ENCODE results near the gene ODAD4. TPM values are rescaled to one million over a fixed set of nuclear protein-coding genes. Genes with fewer than 3 reads are reported as not detected.

Gene ODAD4, protein sequence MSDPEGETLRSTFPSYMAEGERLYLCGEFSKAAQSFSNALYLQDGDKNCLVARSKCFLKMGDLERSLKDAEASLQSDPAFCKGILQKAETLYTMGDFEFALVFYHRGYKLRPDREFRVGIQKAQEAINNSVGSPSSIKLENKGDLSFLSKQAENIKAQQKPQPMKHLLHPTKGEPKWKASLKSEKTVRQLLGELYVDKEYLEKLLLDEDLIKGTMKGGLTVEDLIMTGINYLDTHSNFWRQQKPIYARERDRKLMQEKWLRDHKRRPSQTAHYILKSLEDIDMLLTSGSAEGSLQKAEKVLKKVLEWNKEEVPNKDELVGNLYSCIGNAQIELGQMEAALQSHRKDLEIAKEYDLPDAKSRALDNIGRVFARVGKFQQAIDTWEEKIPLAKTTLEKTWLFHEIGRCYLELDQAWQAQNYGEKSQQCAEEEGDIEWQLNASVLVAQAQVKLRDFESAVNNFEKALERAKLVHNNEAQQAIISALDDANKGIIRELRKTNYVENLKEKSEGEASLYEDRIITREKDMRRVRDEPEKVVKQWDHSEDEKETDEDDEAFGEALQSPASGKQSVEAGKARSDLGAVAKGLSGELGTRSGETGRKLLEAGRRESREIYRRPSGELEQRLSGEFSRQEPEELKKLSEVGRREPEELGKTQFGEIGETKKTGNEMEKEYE
- total RNA-seq (2022; extraction: Qiagen RNA extraction; ENCODE audit: low read depth) = 1.2 to 1.7 TPM (median 1.6 TPM) in 5 replicates

DNA sequence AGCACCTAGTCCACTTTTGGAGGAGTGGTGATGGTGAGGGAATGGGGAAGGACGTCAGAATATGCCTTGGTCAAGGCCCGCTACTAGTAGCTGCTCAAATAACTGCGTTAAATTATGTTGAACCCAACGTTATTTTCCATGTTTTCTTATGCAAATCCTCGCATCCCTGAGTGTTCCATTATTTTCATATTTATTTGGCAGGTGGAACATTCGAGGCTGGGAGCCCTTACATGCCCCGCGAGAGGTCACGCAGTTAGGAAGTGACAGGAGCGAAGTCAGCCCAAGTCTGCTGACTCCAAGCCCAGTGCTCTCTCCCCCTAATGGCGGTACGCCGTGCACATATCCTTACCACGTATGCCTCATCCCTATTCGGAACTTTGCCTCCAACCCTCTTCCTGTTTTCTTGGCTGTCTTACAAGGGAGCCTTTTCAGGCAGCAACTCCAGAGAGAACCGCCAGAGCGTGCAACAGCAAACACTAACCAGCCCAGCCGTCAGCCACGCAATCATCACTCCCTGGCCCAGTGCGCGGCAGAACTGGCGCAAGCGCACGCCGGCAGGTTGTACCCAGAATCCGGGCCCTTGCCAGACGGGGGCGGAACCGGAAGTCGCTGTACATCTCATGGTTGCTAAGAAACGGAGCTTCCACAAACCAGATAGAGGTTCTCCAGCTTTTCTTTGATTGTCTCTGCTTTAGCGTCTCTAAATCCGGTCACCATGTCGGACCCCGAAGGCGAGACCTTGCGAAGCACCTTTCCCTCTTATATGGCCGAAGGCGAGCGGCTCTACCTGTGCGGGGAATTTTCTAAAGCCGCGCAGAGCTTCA, at the start of gene ODAD4:
TSS of gene ODAD4 (plus strand) at position 609 of the 824 bp plus-strand sequence. CDS start at position 716, 107 bp downstream.

DNA sequence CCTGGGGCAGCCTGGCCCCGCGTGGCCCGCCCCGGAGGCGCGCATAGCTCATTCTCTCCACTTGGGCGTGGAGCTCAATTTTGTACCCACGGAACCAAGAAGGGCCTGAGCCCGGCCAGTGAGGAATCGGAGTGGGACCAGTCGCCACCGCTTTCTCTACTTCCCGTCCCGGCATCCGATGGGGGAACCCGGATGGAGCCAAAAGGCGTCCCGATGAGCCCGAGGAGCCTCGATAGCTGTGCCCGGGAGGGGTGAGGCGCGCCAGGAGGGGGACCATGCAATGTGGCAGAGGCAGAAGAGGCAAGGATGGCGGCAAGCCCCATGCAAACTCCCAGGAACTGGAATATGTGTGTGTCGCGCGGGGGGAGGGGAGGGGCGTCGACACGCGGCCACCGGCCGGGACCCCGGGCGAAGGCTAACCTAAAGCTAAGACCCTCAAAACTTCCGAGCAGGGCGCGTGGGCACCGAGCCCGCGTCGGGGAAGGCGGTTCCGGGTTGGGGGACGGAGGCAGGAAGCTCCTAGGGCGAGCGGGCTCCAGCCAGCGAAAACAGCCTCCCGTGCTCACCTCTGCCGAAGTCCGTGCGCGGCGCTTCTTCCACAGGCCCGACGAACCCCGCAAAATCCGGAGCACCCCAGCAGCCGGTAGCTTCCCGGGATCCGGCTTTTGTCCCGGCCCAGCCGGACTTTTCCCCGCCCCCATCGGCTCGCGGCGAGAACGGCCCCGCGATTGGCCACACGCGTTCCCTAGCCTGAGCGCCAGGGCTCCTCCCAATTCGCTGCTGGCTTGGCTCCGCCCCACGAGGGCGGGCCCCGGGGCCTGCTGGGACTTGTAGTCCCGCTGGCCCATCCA, 11.9 kb upstream of the ODAD4 start, which contains the start of gene ACLY:
TSS of gene ACLY (minus strand) at position 638 of the 851 bp plus-strand sequence. CDS start 5,078 bp downstream, outside the sequence.

DNA sequence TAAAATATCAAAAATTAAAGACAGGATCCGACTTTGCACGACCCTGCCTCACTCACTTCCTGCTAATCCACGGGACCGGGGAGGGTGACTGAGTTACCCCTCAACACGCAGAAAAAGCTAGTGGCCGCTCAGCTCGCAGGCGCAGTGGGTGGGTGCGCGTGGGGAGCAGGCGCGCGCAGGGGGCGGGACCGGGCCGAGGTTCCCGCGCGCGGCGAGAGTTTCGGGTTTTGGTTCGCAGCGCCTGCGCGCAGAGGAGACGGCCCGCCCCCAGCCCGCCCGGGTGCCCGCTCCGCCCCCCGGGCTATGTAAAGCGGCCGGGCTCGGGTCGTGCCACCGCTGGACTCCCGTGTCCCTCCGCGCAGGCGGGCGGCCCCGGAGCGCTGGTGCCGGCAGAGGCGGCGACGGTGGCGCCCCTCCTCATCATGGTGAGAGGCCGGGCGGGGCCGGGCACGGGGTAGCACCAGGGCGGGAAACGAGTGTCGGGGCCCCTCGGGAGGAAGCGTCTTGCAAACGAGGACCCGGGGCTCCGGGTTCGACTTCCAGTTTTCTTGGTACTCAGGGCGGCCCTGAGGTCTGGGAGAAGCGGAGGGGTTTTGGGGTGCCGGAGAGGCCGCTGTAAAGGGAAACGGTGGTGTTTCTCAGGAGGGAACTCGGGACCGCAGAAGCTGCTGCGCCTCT, 36.2 kb downstream of the ODAD4 start, which contains the start of gene CNP:
TSS of gene CNP (plus strand) at position 333 of the 678 bp plus-strand sequence. CDS start at position 423, 90 bp downstream.

Other genes with a start within 250 kb of the ODAD4 start
- gene EIF1, start 241.7 kb upstream of the ODAD4 start, total RNA-seq (2022; extraction: Qiagen RNA extraction; ENCODE audit: low read depth) = 1,281 to 1,716 TPM (median 1,378 TPM) in 5 replicates
- gene GAST, start 218.3 kb upstream of the ODAD4 start, total RNA-seq (2022; extraction: Qiagen RNA extraction; ENCODE audit: low read depth) = 0.57 TPM in 1 of 5 replicates, not detected in the others
- gene HAP1, start 196.0 kb upstream of the ODAD4 start, total RNA-seq (2022; extraction: Qiagen RNA extraction; ENCODE audit: low read depth) = 0.69 to 2.9 TPM (median 1.5 TPM) in 5 replicates
- gene JUP, start 143.9 kb upstream of the ODAD4 start, total RNA-seq (2022; extraction: Qiagen RNA extraction; ENCODE audit: low read depth) = 81.9 to 128 TPM (median 113 TPM) in 5 replicates
- 30.4 to 39.9 TPM (median 34.4 TPM) in 5 replicates for gene P3H4, start 118.7 kb upstream of the ODAD4 start, total RNA-seq (2022; extraction: Qiagen RNA extraction; ENCODE audit: low read depth)
- gene FKBP10, start 117.6 kb upstream of the ODAD4 start, total RNA-seq (2022; extraction: Qiagen RNA extraction; ENCODE audit: low read depth) = 85.9 to 115 TPM (median 109 TPM) in 5 replicates
- 103 to 118 TPM (median 114 TPM) in 5 replicates for gene NT5C3B, start 94.4 kb upstream of the ODAD4 start, total RNA-seq (2022; extraction: Qiagen RNA extraction; ENCODE audit: low read depth)
- gene KLHL10, start 92.8 kb upstream of the ODAD4 start, total RNA-seq (2022; extraction: Qiagen RNA extraction; ENCODE audit: low read depth) = 0.08 to 0.09 TPM (median 0.08 TPM) in 3 of 5 replicates, not detected in the others
- gene KLHL11, start 65.2 kb upstream of the ODAD4 start, total RNA-seq (2022; extraction: Qiagen RNA extraction; ENCODE audit: low read depth) = 2.0 to 4.4 TPM (median 2.7 TPM) in 5 replicates
- 244 to 299 TPM (median 293 TPM) in 5 replicates for gene ACLY, start 11.7 kb upstream of the ODAD4 start, total RNA-seq (2022; extraction: Qiagen RNA extraction; ENCODE audit: low read depth)
- 54.4 to 72.8 TPM (median 69.7 TPM) in 5 replicates for gene CNP, start 36.2 kb downstream of the ODAD4 start, total RNA-seq (2022; extraction: Qiagen RNA extraction; ENCODE audit: low read depth)
- gene DNAJC7, start 86.8 kb downstream of the ODAD4 start, total RNA-seq (2022; extraction: Qiagen RNA extraction; ENCODE audit: low read depth) = 119 to 139 TPM (median 130 TPM) in 5 replicates
- 43.8 to 50.6 TPM (median 46.6 TPM) in 5 replicates for gene NKIRAS2, start 89.5 kb downstream of the ODAD4 start, total RNA-seq (2022; extraction: Qiagen RNA extraction; ENCODE audit: low read depth)
- 0.59 to 0.90 TPM (median 0.74 TPM) in 5 replicates for gene C17orf113, start 120.0 kb downstream of the ODAD4 start, total RNA-seq (2022; extraction: Qiagen RNA extraction; ENCODE audit: low read depth)
- 0.19 to 0.51 TPM (median 0.27 TPM) in 5 replicates for gene ZNF385C, start 167.9 kb downstream of the ODAD4 start, total RNA-seq (2022; extraction: Qiagen RNA extraction; ENCODE audit: low read depth)
- gene DHX58, start 182.1 kb downstream of the ODAD4 start, total RNA-seq (2022; extraction: Qiagen RNA extraction; ENCODE audit: low read depth) = 0.31 to 0.62 TPM (median 0.50 TPM) in 5 replicates
- gene KAT2A, start 190.8 kb downstream of the ODAD4 start, total RNA-seq (2022; extraction: Qiagen RNA extraction; ENCODE audit: low read depth) = 34.9 to 53.3 TPM (median 48.7 TPM) in 5 replicates
- gene HSPB9, start 192.2 kb downstream of the ODAD4 start, total RNA-seq (2022; extraction: Qiagen RNA extraction; ENCODE audit: low read depth) = not detected in 5 replicates
- 222 to 281 TPM (median 259 TPM) in 5 replicates for gene RAB5C, start 224.4 kb downstream of the ODAD4 start, total RNA-seq (2022; extraction: Qiagen RNA extraction; ENCODE audit: low read depth)